Prostate gland (tissue), 2 donors: ENCODE data around the gene SPRED3. TPM values are rescaled to one million over a fixed set of nuclear protein-coding genes. Genes with fewer than 3 reads are reported as not detected.
A peak's percentile ranks its signal among the peaks of the same experiment; 100 is the strongest.

Source experiments
- DNase-seq: peaks from one replicate; pipeline ENCODE4 v3.0.0-alpha.2; 2019; ENCODE audit warnings: low spot score
- H3K27ac ChIP-seq, 2 donors: fragments of 200-600 bp; sonication (generic); 2 replicates each; pipeline ENCODE4 v1.5.1; 2017 to 2019
- H3K27me3 ChIP-seq: fragments of 200-600 bp; sonication (generic); replicated peaks from 2 replicates; pipeline ENCODE4 v1.5.1; 2019; ENCODE audit not compliant: insufficient read depth
- H3K36me3 ChIP-seq, 2 donors: fragments of 200-600 bp; sonication (generic); 1 replicate in 1 of 2; 2 replicates in 1 of 2; pipeline versions ENCODE4 v1.5.1 to v1.8.1; 2017 to 2019
- H3K4me1 ChIP-seq: fragments of 200-600 bp; sonication (generic); replicated peaks from 2 replicates; pipeline ENCODE4 v1.5.1; 2019
- H3K4me3 ChIP-seq, 2 donors: fragments of 200-600 bp; sonication (generic); 2 replicates each; pipeline ENCODE4 v1.5.1; 2017 to 2019
- H3K9me3 ChIP-seq: fragments of 200-600 bp; sonication (generic); 2 replicates; pipeline ENCODE4 v1.5.1; 2017
- POLR2A ChIP-seq: fragments of 450-650 bp; IDR thresholded peaks from one replicate; pipeline ENCODE4 v1.6.1; 2016; ENCODE audit warnings: antibody characterized with exemption, mild to moderate bottlenecking
- POLR2AphosphoS5 ChIP-seq: sonication (generic); formaldehyde crosslinking; IDR thresholded peaks from one replicate; pipeline ENCODE4 v1.6.1; 2017; ENCODE audit warnings: antibody characterized with exemption
- WGBS: methylation state at CpG from one replicate; pipeline ENCODE4 v1.1.5; 2018; 5-methylcytosine and 5-hydroxymethylcytosine counted together
- intact Hi-C: fragments of 100-400 bp; cut with DNase I; formaldehyde crosslinking; loops from one replicate; pipeline ENCODE4 v1.14.2; 2022
- total RNA-seq, 2 donors: library from RNA; depleted of rRNA; stranded (reverse); fragments of >200 nt; gene quantifications; one replicate each; pipeline ENCODE4 v1.1.0, GENCODE V29; 2016
- TF ChIP-seq, protein P1 (sequence below), 4 experiments: fragments of 200-600 bp in 2 of 4; fragments of 450-650 bp in 2 of 4; sonication (generic) in 2 of 4; IDR thresholded peaks; 1 replicate in 3 of 4; 2 replicates in 1 of 4; pipeline ENCODE4 v1.5.1; 2016 to 2019; ENCODE audit warnings: antibody characterized with exemption in 4 of 4, mild to moderate bottlenecking in 2 of 4, moderate library complexity in 2 of 4

The SPRED3 gene
- total RNA-seq, 2 donors from 2014 or later: 0.82 to 3.3 TPM

DNA sequence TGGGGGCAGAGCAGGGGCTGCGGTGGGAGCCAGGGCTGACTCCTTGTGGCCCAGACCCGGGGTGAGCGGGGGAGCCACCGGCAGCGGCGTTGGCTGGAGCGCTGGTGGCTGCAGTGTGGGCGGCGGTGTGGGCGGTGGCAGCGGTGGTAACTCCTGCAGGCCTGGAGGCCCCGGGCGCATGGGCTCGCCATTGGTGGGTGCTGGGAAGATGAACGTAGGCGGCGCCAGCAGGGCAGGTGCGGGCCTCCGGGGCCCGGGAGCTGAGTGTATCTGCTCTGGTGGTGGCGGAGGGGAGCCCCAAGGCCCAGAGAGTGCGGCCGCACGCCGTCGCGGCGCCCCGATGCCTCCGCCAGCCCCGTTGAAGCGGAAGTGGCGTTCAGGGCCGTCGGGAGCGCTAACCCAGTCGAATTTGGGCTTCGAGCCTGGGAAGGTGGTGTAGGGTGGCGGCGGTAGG is 2.7 kb upstream of the SPRED3 start:
- TF ChIP-seq POLR2A: no peak
- TF ChIP-seq, protein P1, sequence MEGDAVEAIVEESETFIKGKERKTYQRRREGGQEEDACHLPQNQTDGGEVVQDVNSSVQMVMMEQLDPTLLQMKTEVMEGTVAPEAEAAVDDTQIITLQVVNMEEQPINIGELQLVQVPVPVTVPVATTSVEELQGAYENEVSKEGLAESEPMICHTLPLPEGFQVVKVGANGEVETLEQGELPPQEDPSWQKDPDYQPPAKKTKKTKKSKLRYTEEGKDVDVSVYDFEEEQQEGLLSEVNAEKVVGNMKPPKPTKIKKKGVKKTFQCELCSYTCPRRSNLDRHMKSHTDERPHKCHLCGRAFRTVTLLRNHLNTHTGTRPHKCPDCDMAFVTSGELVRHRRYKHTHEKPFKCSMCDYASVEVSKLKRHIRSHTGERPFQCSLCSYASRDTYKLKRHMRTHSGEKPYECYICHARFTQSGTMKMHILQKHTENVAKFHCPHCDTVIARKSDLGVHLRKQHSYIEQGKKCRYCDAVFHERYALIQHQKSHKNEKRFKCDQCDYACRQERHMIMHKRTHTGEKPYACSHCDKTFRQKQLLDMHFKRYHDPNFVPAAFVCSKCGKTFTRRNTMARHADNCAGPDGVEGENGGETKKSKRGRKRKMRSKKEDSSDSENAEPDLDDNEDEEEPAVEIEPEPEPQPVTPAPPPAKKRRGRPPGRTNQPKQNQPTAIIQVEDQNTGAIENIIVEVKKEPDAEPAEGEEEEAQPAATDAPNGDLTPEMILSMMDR (IDR thresholded peaks at IDR 0.05): no peak
- no peak for TF ChIP-seq POLR2AphosphoS5
- Histone ChIP-seq H3K4me3 (no peak overlapping the region), H3K36me3 (peaks cover 5 to 34% of the 10 kb centered on the region in 2 donors), H3K4me1 (peaks cover 5% of the 10 kb centered on the region), H3K9me3 (no peaks in the 10 kb centered on the region), H3K27me3 (no peaks in the 10 kb centered on the region), H3K27ac (no peak overlapping the region)
- WGBS: 80% methylated on average over 37 of the region's 40 CpGs
- intact Hi-C loops: no loop called here
- no peak for DNase-seq

DNA sequence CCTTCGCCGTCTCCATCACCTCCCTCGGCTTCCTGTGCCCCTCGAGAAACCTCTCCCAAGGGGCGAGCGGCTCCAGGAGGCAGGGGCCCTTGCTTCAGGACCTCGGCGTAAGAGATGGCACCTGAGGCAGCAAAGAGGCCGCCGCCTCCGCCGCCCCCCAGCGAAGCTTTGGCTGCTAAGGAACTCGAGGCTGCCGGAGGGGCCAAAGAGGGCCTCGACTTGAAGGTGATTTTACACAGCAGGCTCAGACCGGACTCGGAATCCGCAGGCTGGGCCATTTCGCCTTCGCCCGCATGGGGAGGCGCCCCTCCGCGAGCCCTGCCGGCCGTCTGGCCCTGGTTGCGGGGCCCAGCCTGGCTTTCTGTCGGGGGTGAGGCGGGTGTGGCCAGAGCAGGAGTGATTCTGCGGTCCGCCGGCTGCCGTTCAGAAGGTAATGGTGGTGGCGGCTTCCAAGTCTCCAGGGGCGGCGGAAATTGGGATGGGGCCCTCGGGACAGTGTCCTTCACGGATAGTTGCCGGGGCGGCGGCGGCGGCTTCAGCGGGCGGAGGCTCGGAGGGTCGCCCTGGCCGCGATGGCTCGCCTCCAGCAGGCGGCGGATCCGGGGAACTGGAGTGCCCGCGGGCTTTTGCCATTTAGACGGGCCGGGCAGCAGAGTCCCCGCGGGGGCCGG is 2.1 kb upstream of the SPRED3 start:
- no peak for DNase-seq
- WGBS: 59% methylated on average over 61 of the region's 61 CpGs
- TF ChIP-seq, protein P1 (IDR thresholded peaks at IDR 0.05): no peak
- Histone ChIP-seq H3K4me3 (no peak overlapping the region), H3K27me3 (no peaks in the 10 kb centered on the region), H3K27ac (no peak overlapping the region), H3K9me3 (no peaks in the 10 kb centered on the region), H3K36me3 (peaks cover 3 to 29% of the 10 kb centered on the region in 2 donors), H3K4me1 (peaks cover 5% of the 10 kb centered on the region)
- intact Hi-C loops: no loop called here

DNA sequence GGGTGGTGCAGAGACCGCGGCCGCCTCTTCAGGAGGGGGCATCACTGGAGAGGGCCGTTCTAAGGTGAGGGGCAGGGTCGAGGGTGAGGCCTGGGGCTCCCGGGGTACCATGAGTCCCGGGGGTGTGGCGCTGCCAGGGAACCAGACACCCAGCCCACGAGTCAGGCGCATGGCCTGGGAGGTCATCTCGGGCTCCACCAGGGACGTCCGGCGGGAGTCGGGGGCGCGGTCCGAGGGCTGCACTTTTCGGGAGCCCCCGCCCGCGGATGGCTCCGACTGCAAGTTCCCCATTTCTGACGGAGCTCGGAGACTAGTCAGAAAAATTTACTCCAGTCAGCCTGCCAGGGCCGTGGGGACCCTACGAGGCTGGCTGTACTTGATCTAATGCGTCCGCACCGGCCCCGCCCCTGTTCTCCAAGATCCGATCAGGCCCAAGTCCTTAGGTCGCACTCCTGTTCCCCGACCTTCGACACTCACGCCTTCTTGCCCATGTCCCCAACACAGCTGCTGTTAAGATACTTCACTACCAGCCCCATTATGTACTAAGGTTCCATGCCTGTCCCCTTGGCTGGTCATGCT is 1.4 kb upstream of the SPRED3 start:
- Histone ChIP-seq H3K27ac (peak overlapping the region; percentile 55 to 74), H3K9me3 (no peaks in the 10 kb centered on the region), H3K36me3 (peaks cover 0 to 24% of the 10 kb centered on the region in 2 donors), H3K4me3 (peak overlapping the region; percentile 32 to 38), H3K27me3 (no peaks in the 10 kb centered on the region), H3K4me1 (peaks cover 5% of the 10 kb centered on the region)
- no peak for DNase-seq
- intact Hi-C loops: no loop called here
- TF ChIP-seq, protein P1 (IDR thresholded peaks at IDR 0.05): no peak
- TF ChIP-seq POLR2AphosphoS5 (no peak), POLR2A (no peak)
- 11% methylated on average over 36 of the region's 36 CpGs for WGBS

DNA sequence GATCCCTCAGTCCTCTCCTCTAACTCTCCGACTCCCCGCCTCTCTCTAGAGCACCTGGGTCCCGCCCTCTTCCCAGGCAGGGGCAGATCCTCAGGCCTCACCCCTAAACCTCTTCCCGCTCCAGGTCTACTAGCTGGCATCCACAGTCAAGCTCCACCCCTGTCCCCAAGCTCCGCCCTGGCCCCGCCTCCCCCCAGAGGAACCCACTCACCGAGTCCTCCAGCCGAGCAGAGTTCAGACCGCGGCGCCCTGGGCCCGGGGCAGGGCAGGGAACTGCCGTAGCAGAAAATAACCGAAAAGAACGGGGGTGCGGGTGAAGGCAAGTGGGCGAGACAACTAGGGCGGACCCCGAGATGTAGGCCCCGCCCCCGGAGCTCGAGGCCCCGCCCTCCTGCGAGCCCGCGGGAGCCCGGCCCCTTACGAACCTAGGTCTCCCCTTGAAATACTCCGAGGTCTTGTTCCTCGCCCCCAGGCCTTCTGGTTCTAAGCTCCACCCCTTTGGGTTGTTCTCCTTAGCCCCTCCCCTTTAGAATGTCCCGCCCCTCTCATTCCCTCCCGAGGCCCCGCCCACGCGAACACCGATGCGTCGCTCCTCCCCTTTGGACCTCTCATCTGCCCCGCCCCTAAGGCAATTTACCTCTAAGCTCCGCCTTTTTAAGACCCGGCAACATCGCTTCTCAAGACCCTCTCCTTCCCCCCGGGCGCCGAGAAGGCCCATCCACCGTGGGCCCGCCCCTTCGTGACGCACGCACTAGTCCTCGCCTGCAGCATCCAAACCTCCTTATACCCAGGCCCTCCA is 748 bp upstream of the SPRED3 start, which contains the start of gene GGN:
Gene GGN (minus strand): TSS at position 485 of the 799 bp plus-strand sequence. CDS start 773 bp downstream, outside the sequence.
- peak; percentile 81 for DNase-seq
- TF ChIP-seq POLR2A: peak; percentile 61
- TF ChIP-seq, protein P1 (IDR thresholded peaks at IDR 0.05): no peak
- TF ChIP-seq POLR2AphosphoS5: peak; percentile 39
- intact Hi-C loops: no loop called here
- Histone ChIP-seq H3K27me3 (no peaks in the 10 kb centered on the region), H3K4me1 (peaks cover 5% of the 10 kb centered on the region), H3K9me3 (no peaks in the 10 kb centered on the region), H3K4me3 (peak within 1 kb of the TSS; percentile 32 to 38), H3K36me3 (peaks cover 0 to 17% of the 10 kb centered on the region in 2 donors), H3K27ac (peak within 1 kb of the TSS; percentile 55 to 74)
- under 1% methylated on average over 51 of the region's 51 CpGs for WGBS
